Adrenal gland (tissue), 5 donors: Measurements from ENCODE around the gene ZDHHC16.

Experiments used
- POLR2A ChIP-seq, 2 donors: fragments of 450-650 bp; IDR thresholded peaks; one replicate each; pipeline ENCODE4 v1.6.1; 2017; ENCODE audit warnings: antibody characterized with exemption in 2 of 2, mild to moderate bottlenecking in 2 of 2, moderate library complexity in 1 of 2
- TF ChIP-seq, protein P1 (sequence below), 6 experiments: fragments of 450-650 bp in 4 of 6; fragments of 200-600 bp in 2 of 6; sonication (generic) in 1 of 6; IDR thresholded peaks; 1 replicate in 5 of 6; 2 replicates in 1 of 6; pipeline versions ENCODE4 v1.5.1 to v1.8.0; 2016 to 2021; ENCODE audit warnings: antibody characterized with exemption in 6 of 6, mild to moderate bottlenecking in 2 of 6, moderate library complexity in 1 of 6
- donor health status: DM: no; HTN: no; CAD: no.

DNA sequence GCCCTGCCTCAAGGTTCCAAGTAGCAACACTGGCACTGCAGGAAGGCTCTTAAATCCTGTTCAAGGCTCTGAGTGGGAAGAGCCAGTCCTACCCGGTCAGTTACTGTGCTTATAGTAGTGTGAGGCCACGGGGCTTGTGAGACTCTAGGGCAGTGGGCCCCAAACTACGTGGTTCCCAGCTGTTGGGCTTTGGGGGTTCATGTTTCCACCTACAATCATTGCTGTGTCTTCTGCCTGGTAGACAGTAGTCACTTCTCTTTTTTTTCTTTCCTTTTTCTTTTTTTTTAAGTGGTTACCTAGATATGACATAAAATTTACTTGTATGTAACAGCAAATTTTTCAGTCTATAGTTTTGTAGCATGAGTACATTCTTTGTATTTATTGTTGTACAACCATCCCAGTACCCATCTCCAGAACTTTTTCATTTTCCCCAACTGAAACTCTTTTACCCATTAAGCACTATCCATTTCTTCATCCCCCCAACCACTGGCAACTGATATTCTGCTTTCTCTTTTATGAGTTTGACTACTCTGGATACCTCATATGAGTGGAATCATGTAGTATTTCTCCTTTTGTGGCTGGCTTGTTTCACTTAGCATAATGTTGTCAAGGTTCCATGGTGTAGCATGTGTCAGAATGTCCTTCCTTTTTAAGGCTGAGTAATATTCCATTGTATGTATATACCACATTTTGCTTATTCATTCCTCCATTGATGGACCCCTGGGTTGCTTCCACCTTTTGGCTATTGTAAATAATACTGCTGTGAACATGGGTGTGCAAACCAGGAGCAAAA, 60.4 kb downstream of the ZDHHC16 start:
- TF ChIP-seq, protein P1, sequence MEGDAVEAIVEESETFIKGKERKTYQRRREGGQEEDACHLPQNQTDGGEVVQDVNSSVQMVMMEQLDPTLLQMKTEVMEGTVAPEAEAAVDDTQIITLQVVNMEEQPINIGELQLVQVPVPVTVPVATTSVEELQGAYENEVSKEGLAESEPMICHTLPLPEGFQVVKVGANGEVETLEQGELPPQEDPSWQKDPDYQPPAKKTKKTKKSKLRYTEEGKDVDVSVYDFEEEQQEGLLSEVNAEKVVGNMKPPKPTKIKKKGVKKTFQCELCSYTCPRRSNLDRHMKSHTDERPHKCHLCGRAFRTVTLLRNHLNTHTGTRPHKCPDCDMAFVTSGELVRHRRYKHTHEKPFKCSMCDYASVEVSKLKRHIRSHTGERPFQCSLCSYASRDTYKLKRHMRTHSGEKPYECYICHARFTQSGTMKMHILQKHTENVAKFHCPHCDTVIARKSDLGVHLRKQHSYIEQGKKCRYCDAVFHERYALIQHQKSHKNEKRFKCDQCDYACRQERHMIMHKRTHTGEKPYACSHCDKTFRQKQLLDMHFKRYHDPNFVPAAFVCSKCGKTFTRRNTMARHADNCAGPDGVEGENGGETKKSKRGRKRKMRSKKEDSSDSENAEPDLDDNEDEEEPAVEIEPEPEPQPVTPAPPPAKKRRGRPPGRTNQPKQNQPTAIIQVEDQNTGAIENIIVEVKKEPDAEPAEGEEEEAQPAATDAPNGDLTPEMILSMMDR (IDR thresholded peaks at IDR 0.05) = no peak
- no peak for TF ChIP-seq POLR2A (IDR thresholded peaks at IDR 0.05)
